Stimulated activated CD8-positive, alpha-beta memory T cell treated with anti-CD3 and anti-CD28 coated beads, Interleukin-12 subunit alpha, Interleukin-12 subunit beta, amount 100 ng/mL, for 4 hours (primary cell): Measurements from ENCODE around the gene STAC2.
"Not testable (repeated sequence)": the region's sequence is repeated elsewhere in the genome, so short reads cannot be mapped to it uniquely, and the experiment has no call there.

Experiments
- DNase-seq: peaks from one replicate; pipeline ENCODE4 v3.0.0-alpha.2; 2020; ENCODE audit warnings: low read depth

Gene STAC2

DNA sequence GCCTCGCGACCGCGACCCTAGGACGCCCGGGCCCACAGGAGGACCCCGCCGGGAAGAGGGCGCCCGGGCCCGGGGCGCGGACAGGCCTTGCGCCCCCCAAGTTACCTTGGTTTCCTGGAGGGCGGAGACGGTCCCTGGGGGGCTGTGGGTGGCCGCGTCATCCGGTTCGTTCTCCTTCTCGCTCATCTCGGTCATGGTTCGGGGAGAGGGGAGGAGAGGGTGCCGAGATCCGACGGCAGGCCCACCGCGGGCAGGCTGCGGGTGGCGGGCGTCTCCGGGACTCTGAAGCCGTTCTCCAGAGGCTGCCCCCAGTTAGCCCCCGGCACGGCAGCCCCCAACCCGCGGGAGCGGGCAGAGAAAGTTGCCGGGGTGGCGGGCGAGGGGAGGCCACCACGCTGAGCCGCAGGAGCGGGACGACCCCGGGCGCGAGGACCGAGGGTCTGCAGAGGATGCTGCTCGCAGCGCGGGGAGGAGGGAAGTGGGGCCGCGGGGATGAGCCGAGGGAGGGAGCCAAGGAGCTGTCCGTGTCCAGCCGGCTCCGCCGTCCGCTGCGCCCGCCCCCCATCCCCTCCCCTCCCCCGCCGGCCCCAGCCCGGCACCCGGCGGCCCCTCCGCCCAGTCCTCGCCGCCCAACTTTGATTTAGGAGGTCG is at the start of gene STAC2:
Gene STAC2, minus strand, starts transcription at position 638 of the 651 bp plus-strand sequence. Its CDS starts 443 bp downstream, at position 195.
- DNase-seq = no peak

GRCh38 chr17:39271546-39271945 is 45.8 kb upstream of the STAC2 start:
- DNase-seq = no peak

GRCh38 chr17:39270923-39271322 is 45.2 kb upstream of the STAC2 start:
- DNase-seq = no peak

GRCh38 chr17:39264119-39264518 is 38.4 kb upstream of the STAC2 start:
- no peak for DNase-seq

DNA sequence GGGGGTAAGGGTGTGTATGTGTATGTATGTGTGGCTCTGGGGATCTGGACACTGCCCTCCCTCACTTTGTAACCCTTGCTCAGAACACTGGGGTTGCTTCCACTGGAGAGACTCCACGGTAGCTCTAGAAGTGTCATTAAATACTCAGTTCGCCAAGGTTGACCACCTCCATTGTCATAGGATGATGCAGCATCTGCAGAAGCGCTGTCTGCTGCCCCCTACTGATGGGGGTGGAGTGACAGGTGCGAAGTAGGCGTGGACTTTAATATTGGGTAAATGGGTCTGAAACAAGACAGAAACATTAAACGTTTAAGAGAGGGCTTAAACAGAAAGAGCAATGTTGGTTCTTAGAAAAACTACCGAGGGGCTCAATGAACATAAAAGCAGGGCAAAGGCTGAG is 35.5 kb upstream of the STAC2 start:
- DNase-seq = no peak

DNA sequence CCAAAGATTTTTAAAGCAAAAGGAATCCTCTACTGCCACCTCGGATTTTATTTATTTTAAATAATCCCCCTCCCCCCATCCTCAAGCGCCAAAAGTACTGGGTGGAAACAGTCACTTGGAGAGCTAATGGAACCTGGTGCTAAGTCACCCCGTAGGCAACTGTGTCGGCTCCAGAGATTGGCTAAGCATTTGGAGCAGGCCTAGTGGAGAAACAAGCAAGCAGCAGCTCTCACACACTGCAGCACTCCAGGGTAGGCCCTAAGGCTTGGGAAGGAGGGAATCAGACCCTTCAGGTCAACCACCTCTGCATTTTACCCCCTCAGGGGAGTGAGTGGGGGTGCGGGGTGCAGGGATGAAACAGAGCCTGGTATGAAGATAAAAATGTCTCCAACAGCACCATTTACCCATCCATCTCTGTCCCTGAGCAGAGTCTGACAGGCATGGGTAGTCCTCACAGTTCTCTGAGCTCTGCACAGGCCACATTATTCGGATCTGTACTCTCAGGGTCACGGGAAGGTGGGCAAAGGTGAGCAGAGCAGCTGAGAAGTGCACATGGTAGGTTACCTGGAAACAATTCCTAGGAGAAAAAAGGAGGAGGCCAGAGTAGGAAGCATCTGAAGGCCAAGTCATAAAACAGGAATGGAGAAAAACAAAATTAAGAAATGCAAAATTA is 27.2 kb upstream of the STAC2 start:
- no peak for DNase-seq

DNA sequence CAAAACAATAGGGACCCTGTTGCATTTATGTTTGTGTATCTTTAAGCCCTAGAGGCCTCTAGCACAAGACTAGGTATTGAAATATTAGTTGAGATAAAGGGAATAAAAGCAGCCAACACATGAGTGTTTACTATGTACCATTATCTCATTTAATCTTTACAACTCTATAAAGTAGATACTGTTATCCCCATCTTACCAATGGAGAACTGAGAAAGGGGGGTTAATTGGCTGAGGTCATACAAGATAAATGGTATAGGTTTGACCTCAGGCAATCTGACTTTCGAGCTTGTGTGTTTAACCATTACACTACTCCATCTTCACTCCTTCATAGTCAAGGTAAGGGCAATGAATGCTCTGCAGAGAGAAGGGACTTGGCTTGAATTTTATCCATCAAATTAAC is 26.3 kb upstream of the STAC2 start:
- DNase-seq = no peak

GRCh38 chr17:39250076-39250475 is 24.3 kb upstream of the STAC2 start:
- DNase-seq = not testable (repeated sequence)

DNA sequence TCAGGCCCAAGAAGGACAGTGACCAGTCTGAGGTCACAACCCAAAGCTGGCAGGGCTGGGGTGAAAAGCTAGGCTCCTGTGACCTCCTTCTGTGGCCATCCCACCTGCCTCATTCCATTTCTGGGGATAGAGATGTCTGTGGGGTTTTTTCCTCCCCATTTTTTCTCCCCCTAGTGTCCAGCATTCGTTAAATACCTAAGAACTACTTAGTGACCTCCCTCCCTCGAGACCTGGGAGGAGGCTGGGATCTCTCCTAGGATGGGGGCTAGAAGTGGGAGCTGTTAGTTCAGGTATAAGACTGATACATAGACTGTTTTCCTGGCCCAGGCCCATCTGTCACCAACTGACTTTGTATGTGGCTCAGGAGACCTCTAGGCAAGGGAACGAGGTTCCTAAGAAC is 20.5 kb upstream of the STAC2 start:
- DNase-seq = no peak

- peak; percentile 69 for DNase-seq
Measured at GRCh38 chr17:39244600-39245570, 19.1 kb upstream of the STAC2 start.

GRCh38 chr17:39244016-39244599 is 18.4 kb upstream of the STAC2 start:
- DNase-seq = no peak

- DNase-seq = no peak
Measured at GRCh38 chr17:39243155-39243554, 17.4 kb upstream of the STAC2 start.

DNA sequence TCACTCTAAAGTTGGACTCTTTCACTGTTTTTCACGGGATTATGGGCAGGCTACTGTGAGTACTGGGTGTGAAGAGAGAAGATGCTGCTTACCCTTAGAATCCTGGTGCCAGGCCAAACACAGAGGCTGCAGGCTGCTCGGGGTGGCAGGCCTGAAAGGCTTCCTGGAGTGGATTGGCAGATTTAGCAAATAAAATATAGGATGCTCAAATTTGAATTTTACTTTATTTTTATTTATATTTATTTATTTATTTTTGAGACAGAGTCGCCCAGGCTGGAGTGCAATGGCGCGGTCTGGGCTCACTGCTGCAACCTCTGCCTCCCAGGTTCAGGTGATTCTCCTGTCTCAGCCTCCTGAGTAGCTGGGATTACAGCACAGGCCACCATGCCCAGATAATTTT is 14.9 kb upstream of the STAC2 start:
- DNase-seq = no peak

GRCh38 chr17:39239640-39240314 is 14.0 kb upstream of the STAC2 start:
- DNase-seq = no peak

DNA sequence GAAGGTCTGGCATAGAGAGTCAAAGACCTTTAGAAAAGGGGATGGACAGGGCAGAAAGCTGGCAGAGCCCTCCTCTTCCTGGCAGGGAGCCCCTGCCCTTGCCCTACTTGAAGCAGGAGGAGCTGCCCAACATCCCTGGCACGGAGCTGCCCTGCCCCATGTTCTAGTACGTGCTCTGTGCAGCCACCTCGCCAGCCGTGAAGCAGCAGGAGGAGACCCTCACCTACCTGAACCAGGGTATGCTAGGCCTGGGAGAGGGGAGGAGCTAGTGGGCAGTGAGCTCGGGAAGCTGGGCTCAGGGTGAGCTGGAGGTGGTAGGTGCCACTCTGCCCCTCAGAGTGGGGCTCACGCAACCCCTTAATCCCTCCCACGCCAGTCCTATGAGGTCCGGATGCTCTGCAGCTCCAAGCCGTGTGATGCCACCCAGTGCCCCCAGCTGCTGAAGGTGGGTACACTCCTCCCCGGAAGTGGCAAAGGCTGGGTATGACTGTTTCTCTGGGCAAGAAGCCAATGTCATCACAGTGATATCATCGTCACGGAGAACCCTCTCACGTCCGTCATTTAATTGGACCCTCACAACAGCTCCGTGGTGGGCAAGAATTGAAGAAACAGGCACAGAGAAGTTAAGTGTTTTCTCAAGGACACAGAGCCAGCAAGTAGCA is 12.7 kb upstream of the STAC2 start:
- peak; percentile 56 for DNase-seq

DNA sequence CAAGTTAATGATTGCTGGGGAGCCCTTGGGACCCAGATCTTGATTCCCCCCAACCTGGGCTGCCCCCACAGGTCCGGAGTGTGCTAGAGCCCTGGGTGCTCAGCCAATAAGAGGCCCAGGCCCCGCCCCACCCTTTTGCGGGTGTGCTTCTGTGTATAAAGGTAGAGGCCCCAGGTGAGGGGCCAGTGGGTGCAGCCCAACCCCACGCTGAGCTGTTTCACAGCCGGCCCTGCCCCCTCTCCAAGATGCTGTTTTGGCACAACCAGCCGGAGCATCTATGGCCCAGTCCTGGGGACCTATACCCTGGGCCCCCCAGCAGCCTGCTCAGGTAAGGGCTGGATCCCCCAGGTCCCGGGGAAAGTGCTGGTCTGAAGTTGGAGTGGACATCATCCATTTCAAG is 11.8 kb upstream of the STAC2 start:
- no peak for DNase-seq

DNA sequence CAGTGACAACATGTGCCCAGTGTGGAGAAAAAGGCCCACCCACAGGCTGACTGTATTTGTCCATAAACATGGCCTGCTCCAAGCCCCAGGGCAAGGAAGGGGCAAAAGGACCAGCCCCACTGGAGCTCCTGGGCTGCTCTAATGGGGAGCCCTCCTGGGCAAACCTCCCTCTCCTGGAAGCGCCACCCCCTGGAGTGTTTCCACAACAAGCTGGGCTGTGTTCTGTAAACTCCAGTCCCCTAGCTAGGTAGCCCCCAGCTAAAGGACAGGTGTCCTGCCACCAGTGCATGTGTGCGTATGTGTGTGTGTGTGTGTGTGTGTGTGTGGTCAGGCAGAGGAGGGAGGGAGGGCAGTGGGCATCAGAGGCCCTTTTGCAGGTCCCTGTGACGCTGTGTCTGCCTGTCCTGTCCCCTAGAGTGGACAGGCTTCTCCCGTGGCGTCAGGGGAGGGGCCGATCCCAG is 11.3 kb upstream of the STAC2 start:
- DNase-seq = no peak

- DNase-seq = no peak
Measured at GRCh38 chr17:39236450-39236927, 10.7 kb upstream of the STAC2 start.

GRCh38 chr17:39235555-39236449 is 10.1 kb upstream of the STAC2 start:
- no peak for DNase-seq
